IMR-90 (cell line): ENCODE measurements around the gene ZSCAN25. TPM values are rescaled to one million over a fixed set of nuclear protein-coding genes. Genes with fewer than 3 reads are reported as not detected.

Source experiments
- ATAC-seq: fragments of 200-7000 bp; cut with Tn5 transposase; 2 replicates; pipeline ENCODE4 v1.9.1; 2020; ENCODE audit warnings: low read depth, mild to moderate bottlenecking, moderate library complexity
- BruUV-seq: library from RNA; stranded (reverse); fragments of 400-500 nt; replicated peaks from 2 replicates; lab custom pipeline; 2021; lab: Mats Ljungman, UMichigan
- CTCF ChIA-PET: fragments of 300-600 bp; formaldehyde crosslinking; extraction: SDS; loops from one replicate; lab custom pipeline; 2021; ENCODE audit warnings: antibody characterized with exemption; lab: Yijun Ruan, JAX
- POLR2A ChIA-PET: fragments of 300-600 bp; sonication (Branson Sonifier 250); formaldehyde crosslinking; loops from one replicate; lab custom pipeline; 2022; ENCODE audit warnings: antibody characterized with exemption; ENCODE audit not compliant: unreplicated experiment; lab: Charles Lee
- DNase-seq: peaks from one replicate; pipeline ENCODE4 v3.0.0; 2013
- H2AFZ ChIP-seq: replicated peaks from 2 replicates; pipeline ENCODE3; 2013; ENCODE audit warnings: low read length, mild to moderate bottlenecking; ENCODE audit not compliant: poor library complexity
- H2AK5ac ChIP-seq: 2 replicates; pipeline ENCODE4 v1.6.1; 2013; ENCODE audit warnings: low read depth, low read length, inconsistent platforms
- H2AK9ac ChIP-seq: replicated peaks from 2 replicates; pipeline ENCODE3; 2013; ENCODE audit warnings: mild to moderate bottlenecking, low read depth, low read length, moderate library complexity; ENCODE audit not compliant: poor library complexity
- H2BK120ac ChIP-seq: 2 replicates; pipeline ENCODE4 v1.6.1; 2013; ENCODE audit warnings: low read depth, low read length, inconsistent platforms
- H2BK15ac ChIP-seq: 3 replicates; pipeline ENCODE4 v1.6.1; 2013; ENCODE audit warnings: low read depth, low read length, inconsistent platforms
- H2BK20ac ChIP-seq: 2 replicates; pipeline ENCODE4 v1.6.1; 2013; ENCODE audit warnings: low read depth, mild to moderate bottlenecking, inconsistent platforms, low read length, moderate library complexity
- H2BK5ac ChIP-seq: 2 replicates; pipeline ENCODE4 v1.6.1; 2013; ENCODE audit warnings: mild to moderate bottlenecking, low read depth, low read length, inconsistent platforms; ENCODE audit not compliant: poor library complexity, severe bottlenecking
- H3K14ac ChIP-seq: replicated peaks from 2 replicates; pipeline ENCODE4 v1.6.1; 2013; ENCODE audit warnings: low read depth, low read length, inconsistent platforms
- H3K18ac ChIP-seq: 2 replicates; pipeline ENCODE4 v1.6.1; 2013; ENCODE audit warnings: low read depth, low read length, control low read depth
- H3K23ac ChIP-seq: 2 replicates; pipeline ENCODE4 v1.6.1; 2013; ENCODE audit warnings: low read depth, low read length, inconsistent platforms
- H3K27ac ChIP-seq: 2 replicates; pipeline ENCODE4 v1.5.1; 2013; ENCODE audit warnings: mild to moderate bottlenecking, control low read depth, low read length; ENCODE audit not compliant: insufficient read depth
- H3K27me3 ChIP-seq: 2 replicates; pipeline ENCODE4 v1.6.1; 2013; ENCODE audit warnings: low read length; ENCODE audit not compliant: control insufficient read depth, insufficient read depth
- H3K36me3 ChIP-seq: 2 replicates; pipeline ENCODE4 v1.6.1; 2013; ENCODE audit warnings: low read length, mixed read lengths; ENCODE audit not compliant: control insufficient read depth, insufficient read depth
- H3K4ac ChIP-seq: 2 replicates; pipeline ENCODE4 v1.6.1; 2013; ENCODE audit warnings: low read depth, low read length, inconsistent platforms
- H3K4me1 ChIP-seq: 2 replicates; pipeline ENCODE4 v1.6.1; 2013; ENCODE audit warnings: low read length, mixed read lengths; ENCODE audit not compliant: control insufficient read depth, insufficient read depth
- H3K4me2 ChIP-seq: 2 replicates; pipeline ENCODE4 v1.6.1; 2013; ENCODE audit warnings: low read depth, mild to moderate bottlenecking, control low read depth, low read length, moderate library complexity
- H3K4me3 ChIP-seq: 2 replicates; pipeline ENCODE4 v1.5.1; 2013; ENCODE audit warnings: low read depth, mild to moderate bottlenecking, control low read depth, low read length, moderate library complexity; ENCODE audit not compliant: insufficient read depth
- H3K56ac ChIP-seq: 2 replicates; pipeline ENCODE4 v1.6.1; 2013; ENCODE audit warnings: low read length, inconsistent platforms; ENCODE audit not compliant: insufficient read depth; ENCODE audit errors: extremely low read depth
- H3K79me1 ChIP-seq, 2 experiments: 2 replicates each; pipeline ENCODE4 v1.6.1; 2013; ENCODE audit warnings: low read length in 2 of 2, inconsistent platforms in 1 of 2, low read depth in 1 of 2
- H3K9ac ChIP-seq: 2 replicates; pipeline ENCODE4 v1.6.1; 2013; ENCODE audit warnings: low read depth, low read length, control low read depth
- H3K9me1 ChIP-seq: 2 replicates; pipeline ENCODE4 v1.6.1; 2013; ENCODE audit warnings: low read length, inconsistent platforms; ENCODE audit not compliant: insufficient read depth
- H3K9me3 ChIP-seq: 2 replicates; pipeline ENCODE4 v1.6.1; 2013; ENCODE audit warnings: low read length; ENCODE audit not compliant: control insufficient read depth, insufficient read depth
- H4K20me1 ChIP-seq: 2 replicates; pipeline ENCODE4 v1.6.1; 2013; ENCODE audit warnings: low read length, inconsistent platforms; ENCODE audit not compliant: insufficient read depth
- H4K5ac ChIP-seq: 2 replicates; pipeline ENCODE4 v1.6.1; 2013; ENCODE audit warnings: mild to moderate bottlenecking, low read depth, low read length, control low read depth
- H4K8ac ChIP-seq, 2 experiments: 2 replicates each; pipeline ENCODE4 v1.6.1; 2013; ENCODE audit warnings: low read depth in 2 of 2, low read length in 2 of 2, control low read depth in 1 of 2, inconsistent platforms in 1 of 2
- H4K91ac ChIP-seq: 2 replicates; pipeline ENCODE4 v1.6.1; 2013; ENCODE audit warnings: low read depth, low read length, inconsistent platforms; ENCODE audit not compliant: insufficient read depth
- BHLHE40 ChIP-seq: fragments of 150-350 bp; IDR thresholded peaks from 2 replicates; pipeline ENCODE4 v1.6.1; 2016; ENCODE audit warnings: mild to moderate bottlenecking, low read depth, low read length
- CEBPB ChIP-seq: IDR thresholded peaks from 2 replicates; pipeline ENCODE4 v1.6.1; 2012; ENCODE audit warnings: low read depth, low read length, improper control_type of control experiment
- CHD1 ChIP-seq: IDR thresholded peaks from 2 replicates; pipeline ENCODE4 v1.6.1; 2012; ENCODE audit warnings: low read depth, low read length, improper control_type of control experiment
- CTCF ChIP-seq: conservative IDR thresholded peaks from 2 replicates; pipeline ENCODE4 v1.5.1; 2012; ENCODE audit warnings: mild to moderate bottlenecking, low read depth, low read length, improper control_type of control experiment
- ELK1 ChIP-seq: fragments of 150-350 bp; IDR thresholded peaks from 2 replicates; pipeline ENCODE4 v1.6.1; 2016; ENCODE audit warnings: low read depth, mild to moderate bottlenecking, low read length, moderate library complexity, borderline replicate concordance
- FOS ChIP-seq: fragments of 150-350 bp; IDR thresholded peaks from 2 replicates; pipeline ENCODE4 v1.6.1; 2016; ENCODE audit warnings: low read depth, low read length
- MAFK ChIP-seq: IDR thresholded peaks from 2 replicates; pipeline ENCODE4 v1.6.1; 2012; ENCODE audit warnings: low read depth, low read length, improper control_type of control experiment
- MAZ ChIP-seq: IDR thresholded peaks from 2 replicates; pipeline ENCODE4 v1.6.1; 2012; ENCODE audit warnings: low read depth, mild to moderate bottlenecking, low read length, improper control_type of control experiment, moderate library complexity, borderline replicate concordance
- MXI1 ChIP-seq: IDR thresholded peaks from 2 replicates; pipeline ENCODE4 v1.6.1; 2012; ENCODE audit warnings: low read depth, mild to moderate bottlenecking, low read length, moderate library complexity, borderline replicate concordance
- NFE2L2 ChIP-seq: fragments of 150-350 bp; IDR thresholded peaks from 2 replicates; pipeline ENCODE4 v1.6.1; 2016; ENCODE audit warnings: low read depth, mild to moderate bottlenecking, low read length
- POLR2A ChIP-seq: IDR thresholded peaks from 2 replicates; pipeline ENCODE4 v1.6.1; 2012; ENCODE audit warnings: mild to moderate bottlenecking, low read depth, low read length
- RAD21 ChIP-seq: IDR thresholded peaks from 2 replicates; pipeline ENCODE4 v1.6.1; 2012; ENCODE audit warnings: low read length, improper control_type of control experiment
- RCOR1 ChIP-seq: IDR thresholded peaks from 2 replicates; pipeline ENCODE4 v1.6.1; 2012; ENCODE audit warnings: mild to moderate bottlenecking, low read length, improper control_type of control experiment; ENCODE audit not compliant: insufficient replicate concordance
- RFX5 ChIP-seq: IDR thresholded peaks from 2 replicates; pipeline ENCODE4 v1.8.0; 2012; ENCODE audit warnings: low read depth, mild to moderate bottlenecking, low read length, moderate library complexity
- SMC3 ChIP-seq: fragments of 150-350 bp; IDR thresholded peaks from 2 replicates; pipeline ENCODE4 v1.6.1; 2016; ENCODE audit warnings: low read depth, mild to moderate bottlenecking, antibody characterized with exemption, low read length, moderate library complexity
- USF2 ChIP-seq: fragments of 150-350 bp; IDR thresholded peaks from 2 replicates; pipeline ENCODE4 v1.6.1; 2017; ENCODE audit warnings: mild to moderate bottlenecking, antibody characterized with exemption, low read length, low read depth
- WGBS, 2 experiments: methylation state at CpG; one replicate each; pipeline versions ENCODE4 v1.1.5 to v1.1.7; 2013; ENCODE audit warnings: missing lambda C conversion rate in 2 of 2; ENCODE audit not compliant: insufficient read length in 1 of 2; ENCODE audit errors: extremely low coverage in 2 of 2; 5-methylcytosine and 5-hydroxymethylcytosine counted together
- dilution Hi-C: fragments of 300-500 bp; cut with HindIII; formaldehyde crosslinking; loops from one replicate; pipeline ENCODE4 v1.14.3; 2018; ENCODE audit warnings: low sequenced_read_pairs; ENCODE audit not compliant: unreplicated experiment
- in situ Hi-C: fragments of 300-500 bp; cut with MboI; formaldehyde crosslinking; loops from 3 replicates; pipeline ENCODE4 v1.14.3; 2019; ENCODE audit warnings: low sequenced_read_pairs, inconsistent platforms, mixed read lengths
- intact Hi-C: fragments of 100-400 bp; cut with micrococcal nuclease; formaldehyde crosslinking; loops from 2 replicates; pipeline ENCODE4 v1.10.0; 2022
- polyA plus RNA-seq, 3 experiments: library from polyadenylated mRNA; depleted of rRNA; stranded (reverse); fragments of >200 nt; gene quantifications; 2 replicates each; pipeline ENCODE4 v1.2.3, GENCODE V29; 2012; ENCODE audit warnings: low replicate concordance in 1 of 3
- total RNA-seq: library from RNA; depleted of rRNA; stranded (reverse); fragments of >200 nt; gene quantifications from 2 replicates; pipeline ENCODE4 v1.2.3, GENCODE V29; 2012

ZSCAN25 gene
- total and polyA plus RNA-seq, 2 of the 4 experiments (the other 2 are of a cell fraction), result 6.2 to 9.0 TPM

- no peak overlapping the region for H2BK120ac ChIP-seq
- no peak overlapping the region for H2BK15ac ChIP-seq
- DNase-seq (no peak), ATAC-seq (no peak)
- ChIA-PET CTCF (no interaction called here), POLR2A (no interaction called here)
- no peak overlapping the region for H3K4me3 ChIP-seq
- H3K9me3 ChIP-seq, result no peaks in the 10 kb centered on the region
- H3K27me3 ChIP-seq, result no peaks in the 10 kb centered on the region
- H3K9ac ChIP-seq, result no peak overlapping the region
- H2AK5ac ChIP-seq, result no peak overlapping the region
- no peaks in the 10 kb centered on the region for H3K4me1 ChIP-seq
- dilution Hi-C loops (no loop called here), intact Hi-C loops (no loop called here), in situ Hi-C loops (no loop called here)
- no peak overlapping the region for H4K8ac ChIP-seq
- H2AK9ac ChIP-seq, result no peak overlapping the region
- H3K56ac ChIP-seq, result no peak overlapping the region
- no peak overlapping the region for H3K14ac ChIP-seq
- H2BK20ac ChIP-seq, result no peak overlapping the region
- no peak overlapping the region for H2AFZ ChIP-seq
- H4K91ac ChIP-seq, result no peak overlapping the region
- WGBS, 2 experiments, result no CpG with 5 or more reads among the region's 3 CpGs
- H3K27ac ChIP-seq, result no peak overlapping the region
- no peak overlapping the region for H3K18ac ChIP-seq
- H4K5ac ChIP-seq, result no peak overlapping the region
- no peaks in the 10 kb centered on the region for H3K79me1 ChIP-seq
- BruUV-seq, result no TSS peak
- H3K23ac ChIP-seq, result no peak overlapping the region
- H3K36me3 ChIP-seq, result no peaks in the 10 kb centered on the region
- no peak overlapping the region for H3K4ac ChIP-seq
- H3K4me2 ChIP-seq, result no peak overlapping the region
- no peaks in the 10 kb centered on the region for H4K20me1 ChIP-seq
- no peak for TF ChIP-seq RFX5
- no peak for TF ChIP-seq RCOR1
- TF ChIP-seq NFE2L2, result no peak
- no peak for TF ChIP-seq MAZ
- TF ChIP-seq MXI1, result no peak
- no peak for TF ChIP-seq CTCF
- no peak for TF ChIP-seq USF2
- no peak for TF ChIP-seq CHD1
- TF ChIP-seq BHLHE40, result no peak
- no peak for TF ChIP-seq FOS
- TF ChIP-seq RAD21, result no peak
- TF ChIP-seq SMC3, result no peak
- TF ChIP-seq MAFK, result no peak
- no peak for TF ChIP-seq POLR2A
- no peak for TF ChIP-seq CEBPB
- no peak for TF ChIP-seq ELK1
- H2BK5ac ChIP-seq, result no peak overlapping the region
- no peaks in the 10 kb centered on the region; the same call in 1 of the 2 replicates for H3K9me1 ChIP-seq
Measured at GRCh38 chr7:99653754-99654153, 37.0 kb downstream of the ZSCAN25 start.
